ENCODE results near the gene FAM184A. TPM values are rescaled to one million over a fixed set of nuclear protein-coding genes. Genes with fewer than 3 reads are reported as not detected.

The FAM184A gene
- total RNA-seq, 4 donors from 2014 or later: 0.30 to 3.8 (median 1.1) TPM

- DNase-seq: no peak
- 79 to 90% methylated on average over 2 of the region's 2 CpGs for WGBS, 2 donors
- no peaks in the 10 kb centered on the region for H3K9me3 ChIP-seq
- H3K27ac ChIP-seq: no peak overlapping the region
- no peak overlapping the region for H3K4me3 ChIP-seq
- TF ChIP-seq POLR2A (IDR thresholded peaks at IDR 0.05): no peak
- TF ChIP-seq CTCF (IDR thresholded peaks at IDR 0.05): no peak
- H3K4me1 ChIP-seq: no peaks in the 10 kb centered on the region
- intact Hi-C loops (cut with DNase I): no loop called here
- H3K36me3 ChIP-seq: peaks cover 4 to 95% (median 7%) of the 10 kb centered on the region in 3 donors
- H3K27me3 ChIP-seq: no peaks in the 10 kb centered on the region
These were observed 160.1 kb downstream of the FAM184A start for GRCh38 chr6:118918329-118918725.

- H3K4me3 ChIP-seq: no peak overlapping the region
- no peaks in the 10 kb centered on the region for H3K27me3 ChIP-seq
- no peak for DNase-seq
- H3K27ac ChIP-seq: no peak overlapping the region
- no peaks in the 10 kb centered on the region for H3K9me3 ChIP-seq
- TF ChIP-seq POLR2A (IDR thresholded peaks at IDR 0.05): no peak
- TF ChIP-seq CTCF (IDR thresholded peaks at IDR 0.05): no peak
- no peaks in the 10 kb centered on the region for H3K4me1 ChIP-seq
- H3K36me3 ChIP-seq: peaks cover 3 to 95% (median 4%) of the 10 kb centered on the region in 3 donors
- intact Hi-C loops (cut with DNase I): no loop called here
- 90 to 94% methylated on average over 5 of the region's 5 CpGs for WGBS, 2 donors
These were observed 160.7 kb downstream of the FAM184A start for GRCh38 chr6:118917546-118918328.

GRCh38 chr6:118914598-118914997, 163.9 kb downstream of the FAM184A start:
- Histone ChIP-seq H3K36me3 (peaks cover 4 to 95% (median 18%) of the 10 kb centered on the region in 3 donors), H3K27ac (no peak overlapping the region)

GRCh38 chr6:118913161-118913560, 165.3 kb downstream of the FAM184A start:
- Histone ChIP-seq H3K36me3 (peaks cover 4 to 96% (median 20%) of the 10 kb centered on the region in 3 donors), H3K9me3 (no peaks in the 10 kb centered on the region), H3K27me3 (no peaks in the 10 kb centered on the region), H3K27ac (no peak overlapping the region), H3K4me3 (no peak overlapping the region), H3K4me1 (no peaks in the 10 kb centered on the region)
- WGBS, 2 donors: 70 to 85% methylated on average over 2 of the region's 2 CpGs
- TF ChIP-seq POLR2A (IDR thresholded peaks at IDR 0.05): no peak
- DNase-seq: no peak
- intact Hi-C loops (cut with DNase I): no loop called here

More at GRCh38 chr6:118914598-118914997, 163.9 kb downstream of the FAM184A start:
- DNase-seq: no peak
- no peaks in the 10 kb centered on the region for H3K9me3 ChIP-seq
- intact Hi-C loops (cut with DNase I): no loop called here
- no peak overlapping the region for H3K4me3 ChIP-seq
- no peaks in the 10 kb centered on the region for H3K4me1 ChIP-seq
- no peaks in the 10 kb centered on the region for H3K27me3 ChIP-seq
- TF ChIP-seq CTCF (IDR thresholded peaks at IDR 0.05) (no peak), POLR2A (IDR thresholded peaks at IDR 0.05) (no peak)

GRCh38 chr6:118912646-118913045, 165.8 kb downstream of the FAM184A start:
- H3K27ac ChIP-seq: no peak overlapping the region
- 88 to 91% methylated on average over 5 of the region's 5 CpGs for WGBS, 2 donors
- intact Hi-C loops (cut with DNase I): no loop called here
- no peaks in the 10 kb centered on the region for H3K4me1 ChIP-seq
- H3K36me3 ChIP-seq: peaks cover 4 to 99% (median 20%) of the 10 kb centered on the region in 3 donors
- H3K9me3 ChIP-seq: no peaks in the 10 kb centered on the region
- H3K4me3 ChIP-seq: no peak overlapping the region
- no peak for DNase-seq
- TF ChIP-seq POLR2A (IDR thresholded peaks at IDR 0.05): no peak
- TF ChIP-seq CTCF (IDR thresholded peaks at IDR 0.05): no peak
- no peaks in the 10 kb centered on the region for H3K27me3 ChIP-seq

Small RNA genes within 50 kb of the gene (small RNA-seq; reads per million reads assigned to genes)
- gene MIR548B (0 to 0.07 (median 0) reads per million in 4 donors), gene RF00019 (0 reads per million in 4 donors)

Other genes with a start within 250 kb of the FAM184A start
- gene ASF1A, start 184.5 kb downstream of the FAM184A start, total RNA-seq: 10 to 100 TPM; 10.0 to 16.5 (median 11.9) TPM
- 10 to 100 TPM; 11.1 to 22.3 (median 15.1) TPM for gene MCM9, start 143.5 kb downstream of the FAM184A start, total RNA-seq

Measured in esophagus squamous epithelium (tissue), 5 donors.